Epithelial cell of esophagus (primary cell): Measurements from ENCODE around the gene METTL13.

Experiments
- DNase-seq: peaks from one replicate; pipeline ENCODE4 v3.0.0; 2010; ENCODE audit warnings: low read depth
- H3K4me3 ChIP-seq: 2 replicates; pipeline ENCODE4 v1.5.1; 2011; ENCODE audit warnings: mild to moderate bottlenecking, low read length, control low read depth
- TF ChIP-seq, protein P1 (sequence below): IDR thresholded peaks from 2 replicates; pipeline ENCODE4 v1.5.1; 2011; ENCODE audit warnings: low read depth, mild to moderate bottlenecking, low read length, control low read depth, inconsistent platforms; ENCODE audit not compliant: insufficient read depth; ENCODE audit errors: missing control alignments

The METTL13 gene

DNA sequence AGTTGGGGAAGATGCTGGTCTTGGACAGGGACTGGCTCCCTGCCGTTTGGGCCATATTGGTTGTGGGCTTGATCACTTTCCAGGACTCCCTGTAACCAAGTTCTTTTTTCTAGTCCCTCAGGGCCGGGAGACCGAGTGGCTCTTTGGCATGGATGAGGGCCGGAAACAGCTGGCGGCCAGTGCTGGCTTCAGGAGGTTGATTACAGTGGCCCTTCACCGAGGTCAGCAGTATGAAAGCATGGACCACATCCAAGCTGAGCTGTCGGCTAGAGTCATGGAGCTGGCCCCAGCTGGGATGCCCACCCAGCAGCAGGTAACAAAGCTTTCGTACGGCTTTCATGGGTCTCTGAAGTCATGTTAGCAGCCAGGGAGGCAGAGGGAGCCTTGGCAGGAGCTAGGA lies 4.3 kb downstream of the METTL13 start:
- TF ChIP-seq, protein P1, sequence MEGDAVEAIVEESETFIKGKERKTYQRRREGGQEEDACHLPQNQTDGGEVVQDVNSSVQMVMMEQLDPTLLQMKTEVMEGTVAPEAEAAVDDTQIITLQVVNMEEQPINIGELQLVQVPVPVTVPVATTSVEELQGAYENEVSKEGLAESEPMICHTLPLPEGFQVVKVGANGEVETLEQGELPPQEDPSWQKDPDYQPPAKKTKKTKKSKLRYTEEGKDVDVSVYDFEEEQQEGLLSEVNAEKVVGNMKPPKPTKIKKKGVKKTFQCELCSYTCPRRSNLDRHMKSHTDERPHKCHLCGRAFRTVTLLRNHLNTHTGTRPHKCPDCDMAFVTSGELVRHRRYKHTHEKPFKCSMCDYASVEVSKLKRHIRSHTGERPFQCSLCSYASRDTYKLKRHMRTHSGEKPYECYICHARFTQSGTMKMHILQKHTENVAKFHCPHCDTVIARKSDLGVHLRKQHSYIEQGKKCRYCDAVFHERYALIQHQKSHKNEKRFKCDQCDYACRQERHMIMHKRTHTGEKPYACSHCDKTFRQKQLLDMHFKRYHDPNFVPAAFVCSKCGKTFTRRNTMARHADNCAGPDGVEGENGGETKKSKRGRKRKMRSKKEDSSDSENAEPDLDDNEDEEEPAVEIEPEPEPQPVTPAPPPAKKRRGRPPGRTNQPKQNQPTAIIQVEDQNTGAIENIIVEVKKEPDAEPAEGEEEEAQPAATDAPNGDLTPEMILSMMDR: no peak
- no peak overlapping the region for H3K4me3 ChIP-seq
- no peak for DNase-seq

DNA sequence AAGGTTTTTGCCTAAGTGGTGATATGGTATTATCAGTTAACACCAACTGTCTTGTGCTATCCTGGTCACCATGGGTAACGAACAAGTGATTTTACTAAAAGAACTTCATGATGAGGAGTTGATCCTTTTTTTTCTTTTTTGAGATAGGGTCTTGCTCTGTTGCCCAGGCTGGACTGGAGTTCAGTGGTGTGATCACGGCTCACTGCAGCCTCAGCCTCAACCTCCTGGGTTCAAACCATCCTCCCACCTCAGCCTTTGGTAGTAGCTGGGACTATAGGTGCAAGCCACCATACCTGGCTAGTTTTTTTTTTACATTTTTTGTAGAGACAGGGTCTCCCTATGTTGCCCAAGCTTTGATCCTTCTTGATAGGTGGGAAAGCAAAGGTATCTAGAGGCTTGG lies 5.1 kb downstream of the METTL13 start:
- no peak for DNase-seq
- TF ChIP-seq, protein P1: no peak
- no peak overlapping the region for H3K4me3 ChIP-seq

DNA sequence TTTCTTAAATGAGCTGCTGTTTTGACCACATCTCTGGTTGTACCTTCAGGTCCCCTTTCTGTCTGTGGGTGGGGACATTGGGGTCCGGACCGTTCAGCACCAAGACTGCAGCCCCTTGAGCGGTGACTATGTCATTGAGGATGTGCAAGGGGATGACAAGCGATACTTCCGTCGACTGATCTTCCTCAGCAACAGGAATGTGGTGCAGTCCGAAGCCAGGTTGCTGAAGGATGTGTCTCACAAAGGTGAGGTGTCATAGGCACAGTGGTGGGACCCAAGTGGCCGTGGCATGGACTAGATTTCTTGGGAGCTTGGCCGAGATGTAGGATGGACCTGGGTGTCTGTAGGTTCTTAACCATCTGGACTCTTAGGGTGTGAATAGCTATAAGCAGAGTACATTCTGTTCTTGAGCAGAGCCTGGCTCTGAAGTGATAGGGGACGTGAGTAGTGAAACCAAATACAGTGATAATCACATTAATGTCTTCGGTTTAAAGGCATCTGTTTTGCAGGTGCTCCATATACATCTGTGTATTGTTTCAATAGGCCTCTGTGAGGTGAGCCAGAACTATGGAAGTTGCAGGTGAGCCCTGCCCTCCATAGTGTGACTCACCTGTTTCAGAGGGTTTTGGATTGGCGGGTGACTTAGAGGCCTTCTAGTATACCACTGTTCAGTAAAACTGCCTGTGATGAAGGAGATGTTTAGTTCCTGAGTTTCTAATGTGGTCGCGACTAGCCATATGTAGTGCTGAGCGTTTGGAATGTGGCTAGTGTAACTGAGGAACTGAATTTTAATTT lies 6.4 kb downstream of the METTL13 start:
- TF ChIP-seq, protein P1: no peak
- peak; percentile 72 for DNase-seq
- H3K4me3 ChIP-seq: no peak overlapping the region

DNA sequence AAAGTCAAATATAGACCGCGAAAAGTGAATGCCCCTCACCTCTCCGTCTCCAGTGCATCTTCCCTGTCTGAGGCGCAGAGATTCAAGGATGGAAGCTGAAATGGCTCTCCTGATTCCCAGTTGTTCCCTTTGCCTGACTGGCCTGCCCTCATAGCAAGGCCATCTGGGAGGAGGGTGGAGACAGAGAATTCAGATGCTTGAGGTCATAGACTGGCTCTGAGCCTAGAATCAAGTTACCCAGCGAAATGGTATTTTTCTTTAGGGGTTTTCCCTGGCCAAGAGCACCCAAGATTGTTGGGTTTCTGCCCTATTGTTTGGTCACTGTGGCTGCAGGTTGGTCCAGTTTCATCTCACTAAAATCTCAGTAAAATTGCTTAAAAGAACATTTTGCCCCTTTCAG lies 7.2 kb downstream of the METTL13 start:
- peak; percentile 81 for DNase-seq
- H3K4me3 ChIP-seq: no peak overlapping the region
- TF ChIP-seq, protein P1: no peak

DNA sequence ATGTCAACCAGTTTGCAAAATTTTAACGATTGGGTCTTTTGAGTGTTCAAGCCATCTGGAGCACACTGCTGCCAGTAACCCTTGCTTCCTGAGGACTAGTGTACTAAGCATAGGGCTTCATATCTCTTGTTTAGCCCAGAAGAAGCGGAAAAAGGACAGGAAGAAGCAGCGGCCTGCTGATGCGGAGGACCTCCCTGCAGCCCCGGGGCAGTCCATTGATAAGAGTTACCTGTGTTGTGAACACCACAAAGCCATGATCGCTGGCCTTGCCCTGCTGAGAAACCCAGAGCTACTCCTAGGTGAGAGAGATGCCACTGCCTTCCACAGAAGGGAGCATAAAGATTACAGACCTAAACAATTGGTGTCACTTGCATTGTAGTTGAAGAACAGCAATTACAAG lies 8.9 kb downstream of the METTL13 start:
- DNase-seq: no peak
- TF ChIP-seq, protein P1: no peak
- H3K4me3 ChIP-seq: no peak overlapping the region

DNA sequence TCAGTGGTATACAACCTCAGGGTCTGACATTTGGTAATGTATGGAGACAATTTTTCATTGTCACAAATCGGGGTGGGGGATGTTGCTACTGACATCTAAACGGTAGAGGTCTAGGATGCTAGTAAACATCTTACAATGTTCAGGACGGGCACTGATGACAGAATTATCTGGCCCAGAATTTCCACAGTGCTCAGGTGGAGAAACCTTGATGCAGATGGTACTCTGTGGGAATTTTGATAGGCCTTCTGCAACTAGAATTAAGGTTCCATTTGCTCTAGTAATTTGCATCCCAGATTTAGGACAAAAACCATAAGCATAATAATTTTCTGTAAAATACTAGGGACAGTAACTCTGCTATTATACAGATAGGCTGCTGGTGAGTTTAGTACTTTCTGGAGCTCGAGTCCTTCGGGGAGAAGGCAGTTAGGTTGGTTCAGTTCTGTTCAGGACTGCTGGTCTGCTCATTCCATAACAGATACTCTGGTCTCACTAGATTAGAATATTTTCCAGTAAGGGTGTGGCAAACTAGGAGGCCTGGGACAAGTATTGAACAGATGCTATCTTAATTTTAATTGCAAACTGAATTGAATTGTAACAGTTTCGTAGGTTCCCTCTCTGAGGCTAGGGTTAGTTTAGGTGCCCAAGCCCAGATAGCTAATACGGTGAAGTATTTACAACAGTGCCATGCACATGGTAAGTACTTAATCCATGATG lies 11.4 kb downstream of the METTL13 start:
- TF ChIP-seq, protein P1: no peak
- no peak for DNase-seq
- H3K4me3 ChIP-seq: no peak overlapping the region
